ENCODE measurements around the gene ECHDC3. TPM values are rescaled to one million over a fixed set of nuclear protein-coding genes. Genes with fewer than 3 reads are reported as not detected.

ECHDC3 gene
- total and polyA plus RNA-seq, 2 donors (not counting 3 experiments of a cell fraction or from before 2014, with no cell fraction given), result 6.0 to 7.3 TPM

DNA sequence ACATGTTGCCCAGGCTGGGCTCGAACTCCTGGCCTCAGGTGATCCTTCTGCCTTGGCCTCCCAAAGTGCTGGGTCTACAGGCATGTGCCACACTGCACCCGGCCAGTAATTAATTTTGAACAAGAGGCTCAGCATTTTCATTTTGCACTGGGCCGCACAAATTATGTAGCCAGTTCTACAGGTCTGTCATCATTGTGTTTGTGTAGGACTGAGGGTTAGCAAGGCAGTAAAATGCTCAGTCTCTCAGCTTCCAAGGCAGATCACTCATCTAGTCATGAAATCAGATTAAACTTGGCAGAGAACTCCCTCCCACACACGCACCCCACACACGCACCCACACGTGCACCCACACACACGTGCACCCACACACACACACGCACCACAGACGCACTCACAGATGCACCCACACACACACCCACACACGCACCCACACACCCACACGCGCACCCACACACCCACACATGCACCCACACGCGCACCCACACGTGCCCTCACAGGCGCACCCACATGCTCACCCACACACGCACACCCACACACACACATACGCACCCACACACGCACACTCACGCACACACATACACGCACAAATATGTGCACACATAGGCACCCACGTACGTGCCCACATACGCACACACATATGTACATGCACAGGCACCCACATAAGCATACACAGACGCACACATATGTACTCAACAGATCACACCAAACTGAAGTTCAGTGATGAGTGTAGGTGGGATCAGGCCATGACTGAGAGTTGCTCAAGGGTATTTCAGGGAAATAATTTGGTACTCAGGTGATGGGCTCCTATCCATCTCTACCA, 53.1 kb downstream of the ECHDC3 start:
- H3K9me1 ChIP-seq (replicated peaks; ENCODE audit: control insufficient read depth, extremely low read depth, insufficient read depth, low read length), result no peaks in the 10 kb centered on the region
- dilution Hi-C loops (cut with MboI; ENCODE audit: extremely low pct_ligation_motif_present, low sequenced_read_pairs) (no loop called here), intact Hi-C loops (cut with micrococcal nuclease) (loop anchor here (5.0 to 10.0 kb wide), 2 partner anchors 77 to 399 kb away; partner anchors contain the start of genes CDC123 and NUDT5)
- H3K27me3 ChIP-seq (ENCODE audit: control insufficient read depth in 2 of 2, insufficient read depth in 2 of 2, low read length in 2 of 2), result no peaks in the 10 kb centered on the region
- H3K27ac ChIP-seq (ENCODE audit: insufficient read depth, low read depth, low read length), result no peak overlapping the region
- no peak for FAIRE-seq
- H3K4me1 ChIP-seq (ENCODE audit: control insufficient read depth, extremely low read depth, insufficient read depth, low read length), result peaks cover 22% of the 10 kb centered on the region
- DNase-seq (ENCODE audit: low read depth, low spot score), result no peak
- H3K4me3 ChIP-seq (replicated peaks in 1 of 3; ENCODE audit: insufficient read depth in 1 of 3, low read depth in 1 of 3, low read length in 3 of 3), result no peak overlapping the region
- H3K36me3 ChIP-seq (ENCODE audit: control insufficient read depth in 2 of 2, extremely low read depth in 1 of 2, insufficient read depth in 2 of 2, low read length in 2 of 2), result no peaks in the 10 kb centered on the region
- no peaks in the 10 kb centered on the region for H3K9me3 ChIP-seq (replicated peaks; ENCODE audit: control insufficient read depth, insufficient read depth, low read length)
- no peak overlapping the region for H3K9ac ChIP-seq (replicated peaks; ENCODE audit: extremely low read depth, insufficient read depth, low read length)
- ChIA-PET CTCF (interaction anchor here (1.0 to 3.9 kb wide), 7 partner anchors 9 to 191 kb away, joined by 3 to 80 read pairs (median 6); no protein-coding TSS in a partner anchor), POLR2A (interaction anchor here (0.6 kb wide), 1 partner anchor 85 kb away, joined by 3 read pairs; no protein-coding TSS in a partner anchor)
- no TSS peak for BruUV-seq (replicated peaks)
- no peak overlapping the region for H3K4me2 ChIP-seq (ENCODE audit: insufficient read depth, low read length)
- no peaks in the 10 kb centered on the region for H3K79me2 ChIP-seq (ENCODE audit: control insufficient read depth, insufficient read depth, low read length)
- H4K20me1 ChIP-seq (replicated peaks; ENCODE audit: control insufficient read depth, extremely low read depth, insufficient read depth, low read length), result no peaks in the 10 kb centered on the region
- H2AFZ ChIP-seq (ENCODE audit: low read depth, low read length), result no peak overlapping the region
- no peak for TF ChIP-seq MYC (IDR thresholded peaks at IDR 0.05; ENCODE audit: low read depth, low read length)
- no peak for TF ChIP-seq FOS (IDR thresholded peaks at IDR 0.05; ENCODE audit: borderline replicate concordance, insufficient read depth, low read length)
- no peak for TF ChIP-seq GATA2 (IDR thresholded peaks at IDR 0.05; ENCODE audit: insufficient read depth, insufficient read length, low read depth, low read length)
- TF ChIP-seq POLR2AphosphoS5 (IDR thresholded peaks at IDR 0.05; ENCODE audit: insufficient read depth, low read depth, low read length), result no peak
- TF ChIP-seq, protein P1, sequence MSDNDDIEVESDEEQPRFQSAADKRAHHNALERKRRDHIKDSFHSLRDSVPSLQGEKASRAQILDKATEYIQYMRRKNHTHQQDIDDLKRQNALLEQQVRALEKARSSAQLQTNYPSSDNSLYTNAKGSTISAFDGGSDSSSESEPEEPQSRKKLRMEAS (IDR thresholded peaks at IDR 0.05; ENCODE audit: insufficient read depth, insufficient read length), result no peak
- TF ChIP-seq JUN (IDR thresholded peaks at IDR 0.05; ENCODE audit: borderline replicate concordance, insufficient read depth, insufficient read length, low read depth), result no peak
- TF ChIP-seq, protein P2, sequence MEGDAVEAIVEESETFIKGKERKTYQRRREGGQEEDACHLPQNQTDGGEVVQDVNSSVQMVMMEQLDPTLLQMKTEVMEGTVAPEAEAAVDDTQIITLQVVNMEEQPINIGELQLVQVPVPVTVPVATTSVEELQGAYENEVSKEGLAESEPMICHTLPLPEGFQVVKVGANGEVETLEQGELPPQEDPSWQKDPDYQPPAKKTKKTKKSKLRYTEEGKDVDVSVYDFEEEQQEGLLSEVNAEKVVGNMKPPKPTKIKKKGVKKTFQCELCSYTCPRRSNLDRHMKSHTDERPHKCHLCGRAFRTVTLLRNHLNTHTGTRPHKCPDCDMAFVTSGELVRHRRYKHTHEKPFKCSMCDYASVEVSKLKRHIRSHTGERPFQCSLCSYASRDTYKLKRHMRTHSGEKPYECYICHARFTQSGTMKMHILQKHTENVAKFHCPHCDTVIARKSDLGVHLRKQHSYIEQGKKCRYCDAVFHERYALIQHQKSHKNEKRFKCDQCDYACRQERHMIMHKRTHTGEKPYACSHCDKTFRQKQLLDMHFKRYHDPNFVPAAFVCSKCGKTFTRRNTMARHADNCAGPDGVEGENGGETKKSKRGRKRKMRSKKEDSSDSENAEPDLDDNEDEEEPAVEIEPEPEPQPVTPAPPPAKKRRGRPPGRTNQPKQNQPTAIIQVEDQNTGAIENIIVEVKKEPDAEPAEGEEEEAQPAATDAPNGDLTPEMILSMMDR (IDR thresholded peaks at IDR 0.05; ENCODE audit: extremely low read depth in 1 of 2, insufficient read depth in 1 of 2, low read depth in 1 of 2, low read length in 2 of 2), result no peak
- no peak for TF ChIP-seq EZH2 (IDR thresholded peaks at IDR 0.05; ENCODE audit: borderline replicate concordance, low read depth, low read length, severe bottlenecking)
- TF ChIP-seq POLR2A (IDR thresholded peaks at IDR 0.05; ENCODE audit: low read depth, low read length), result no peak
